Vagina (tissue), 2 donors: ENCODE data around the gene WDR54.

Experiments used
- POLR2AphosphoS5 ChIP-seq, 2 donors: sonication (generic); formaldehyde crosslinking; IDR thresholded peaks; one replicate each; pipeline ENCODE4 v1.9.0; 2017; ENCODE audit warnings: antibody characterized with exemption in 2 of 2, mild to moderate bottlenecking in 2 of 2, low read depth in 1 of 2; ENCODE audit not compliant: insufficient read depth in 1 of 2
- TF ChIP-seq, protein P1 (sequence below), 3 experiments: fragments of 450-650 bp in 2 of 3; fragments of 200-600 bp in 1 of 3; sonication (generic) in 1 of 3; IDR thresholded peaks; one replicate each; pipeline ENCODE4 v1.5.1; 2017 to 2019; ENCODE audit warnings: antibody characterized with exemption in 3 of 3, mild to moderate bottlenecking in 2 of 3, moderate library complexity in 2 of 3

DNA sequence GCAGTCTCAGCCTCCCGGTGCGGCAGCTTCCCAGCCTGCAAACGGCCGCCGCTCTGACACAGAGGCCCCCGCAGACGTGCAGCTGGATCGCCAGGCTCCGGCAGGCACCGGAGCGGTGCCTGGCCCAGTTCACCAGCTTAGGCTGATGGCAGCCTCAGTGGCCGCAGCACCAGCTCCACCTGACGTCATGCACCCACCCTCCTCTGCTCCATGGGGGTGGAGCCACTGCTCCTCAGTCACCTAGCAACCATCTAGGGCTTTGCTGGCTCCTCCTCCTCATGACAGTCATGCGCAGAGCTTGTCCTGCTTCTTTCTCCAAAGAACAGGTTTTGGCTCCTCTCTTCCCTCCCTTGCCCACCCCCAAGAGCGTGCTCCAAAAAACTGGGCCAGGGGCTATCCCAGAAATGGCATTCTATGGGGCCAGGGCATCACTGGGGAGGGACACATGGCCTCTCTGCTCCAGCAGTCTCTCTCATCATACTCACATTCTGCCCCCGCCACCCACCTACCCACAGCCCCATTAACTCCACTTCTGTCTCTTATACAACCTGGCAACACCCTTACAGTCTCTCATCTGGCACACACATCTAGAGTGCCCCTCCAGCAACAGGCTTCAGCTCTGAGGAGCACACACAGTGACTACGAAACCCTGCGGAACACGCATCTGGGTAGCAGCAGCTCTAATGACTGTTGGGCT, 46.9 kb upstream of the WDR54 start:
- TF ChIP-seq, protein P1, sequence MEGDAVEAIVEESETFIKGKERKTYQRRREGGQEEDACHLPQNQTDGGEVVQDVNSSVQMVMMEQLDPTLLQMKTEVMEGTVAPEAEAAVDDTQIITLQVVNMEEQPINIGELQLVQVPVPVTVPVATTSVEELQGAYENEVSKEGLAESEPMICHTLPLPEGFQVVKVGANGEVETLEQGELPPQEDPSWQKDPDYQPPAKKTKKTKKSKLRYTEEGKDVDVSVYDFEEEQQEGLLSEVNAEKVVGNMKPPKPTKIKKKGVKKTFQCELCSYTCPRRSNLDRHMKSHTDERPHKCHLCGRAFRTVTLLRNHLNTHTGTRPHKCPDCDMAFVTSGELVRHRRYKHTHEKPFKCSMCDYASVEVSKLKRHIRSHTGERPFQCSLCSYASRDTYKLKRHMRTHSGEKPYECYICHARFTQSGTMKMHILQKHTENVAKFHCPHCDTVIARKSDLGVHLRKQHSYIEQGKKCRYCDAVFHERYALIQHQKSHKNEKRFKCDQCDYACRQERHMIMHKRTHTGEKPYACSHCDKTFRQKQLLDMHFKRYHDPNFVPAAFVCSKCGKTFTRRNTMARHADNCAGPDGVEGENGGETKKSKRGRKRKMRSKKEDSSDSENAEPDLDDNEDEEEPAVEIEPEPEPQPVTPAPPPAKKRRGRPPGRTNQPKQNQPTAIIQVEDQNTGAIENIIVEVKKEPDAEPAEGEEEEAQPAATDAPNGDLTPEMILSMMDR (IDR thresholded peaks at IDR 0.05): no peak
- peak in 1 of 2 donors; percentile 31 for TF ChIP-seq POLR2AphosphoS5 (IDR thresholded peaks at IDR 0.05; ENCODE audit: insufficient read depth in 1 of 2, low read depth in 1 of 2)
